WTC11 (cell line): ENCODE measurements around the gene CNDP1. TPM values are rescaled to one million over a fixed set of nuclear protein-coding genes. Genes with fewer than 3 reads are reported as not detected.

Experiments used
- ATAC-seq: fragments of 200-7000 bp; cut with Tn5 transposase; 2 replicates; pipeline ENCODE4 v1.10.0; 2021; ENCODE audit warnings: mild to moderate bottlenecking, moderate library complexity
- CTCF ChIA-PET: fragments of 300-600 bp; sonication (Branson Sonifier 250); formaldehyde crosslinking; loops from one replicate; lab custom pipeline; 2021; ENCODE audit warnings: antibody characterized with exemption; lab: Charles Lee
- POLR2A ChIA-PET: fragments of 350-600 bp; sonication (Branson Sonifier 250); formaldehyde crosslinking; loops from one replicate; lab custom pipeline; 2021; ENCODE audit warnings: antibody characterized with exemption; lab: Charles Lee
- DNase-seq: peaks from one replicate; pipeline ENCODE4 v3.0.0; 2021; ENCODE audit warnings: low spot score
- H3K27ac Mint-ChIP-seq: 2 replicates; pipeline ENCODE4 v1.8.0; 2021; ENCODE audit warnings: mixed read lengths
- H3K27me3 Mint-ChIP-seq: 2 replicates; pipeline ENCODE4 v1.8.0; 2021; ENCODE audit warnings: low read depth, mild to moderate bottlenecking, moderate library complexity, mixed read lengths
- H3K36me3 Mint-ChIP-seq: 2 replicates; pipeline ENCODE4 v1.8.0; 2021; ENCODE audit warnings: mixed read lengths
- H3K4me1 Mint-ChIP-seq: 2 replicates; pipeline ENCODE4 v1.8.0; 2022; ENCODE audit warnings: mixed read lengths
- H3K4me3 Mint-ChIP-seq: 2 replicates; pipeline ENCODE4 v1.8.0; 2021; ENCODE audit warnings: mild to moderate bottlenecking, moderate library complexity, mixed read lengths
- H3K9me3 Mint-ChIP-seq: 2 replicates; pipeline ENCODE4 v1.8.0; 2021; ENCODE audit warnings: mixed read lengths
- FOXP1 ChIP-seq: sonication (generic); formaldehyde crosslinking; IDR thresholded peaks from 2 replicates; pipeline ENCODE4 v1.8.0; 2022; ENCODE audit warnings: missing genetic modification reagents, mild to moderate bottlenecking, moderate library complexity, borderline replicate concordance
- GRHL2 ChIP-seq: fragments of 250-450 bp; sonication (Bioruptor Pico); IDR thresholded peaks from 2 replicates; pipeline ENCODE4 v1.8.0; 2022; ENCODE audit warnings: mild to moderate bottlenecking, moderate library complexity; ENCODE audit not compliant: insufficient replicate concordance, severe bottlenecking
- KAT7 ChIP-seq: sonication (generic); formaldehyde crosslinking; IDR thresholded peaks from 2 replicates; pipeline ENCODE4 v1.8.1; 2023; ENCODE audit warnings: missing genetic modification reagents, mild to moderate bottlenecking, borderline replicate concordance
- NFYB ChIP-seq: sonication (generic); formaldehyde crosslinking; conservative IDR thresholded peaks from 2 replicates; pipeline ENCODE4 v1.8.0; 2022; ENCODE audit warnings: low read depth, missing genetic modification reagents
- NR3C1 ChIP-seq: sonication (generic); formaldehyde crosslinking; conservative IDR thresholded peaks from 2 replicates; pipeline ENCODE4 v1.8.1; 2023; ENCODE audit warnings: low read depth, mild to moderate bottlenecking, missing genetic modification reagents
- RORB ChIP-seq: fragments of 250-450 bp; sonication (Bioruptor Pico); IDR thresholded peaks from 2 replicates; pipeline ENCODE4 v1.9.0; 2021; ENCODE audit warnings: mild to moderate bottlenecking
- SP1 ChIP-seq: sonication (generic); formaldehyde crosslinking; conservative IDR thresholded peaks from 2 replicates; pipeline ENCODE4 v1.8.1; 2022; ENCODE audit warnings: missing genetic modification reagents
- TP53 ChIP-seq: sonication (generic); formaldehyde crosslinking; IDR thresholded peaks from 2 replicates; pipeline ENCODE4 v1.8.1; 2023; ENCODE audit warnings: mild to moderate bottlenecking, missing genetic modification reagents
- ZNF121 ChIP-seq: sonication (generic); formaldehyde crosslinking; IDR thresholded peaks from 2 replicates; pipeline ENCODE4 v1.8.0; 2023; ENCODE audit warnings: missing genetic modification reagents
- ZNF317 ChIP-seq: sonication (generic); formaldehyde crosslinking; IDR thresholded peaks from 2 replicates; pipeline ENCODE4 v1.8.1; 2023; ENCODE audit warnings: low read depth, mild to moderate bottlenecking, moderate library complexity, missing genetic modification reagents, borderline replicate concordance
- total RNA-seq: library from RNA; stranded (reverse); gene quantifications from 3 replicates; pipeline ENCODE4 v1.2.3, GENCODE V29; 2021
- TF ChIP-seq, protein P1 (sequence below): fragments of 250-450 bp; sonication (Bioruptor Pico); IDR thresholded peaks from 2 replicates; pipeline ENCODE4 v1.9.0; 2021; ENCODE audit warnings: moderate library complexity, mild to moderate bottlenecking, inconsistent platforms, borderline replicate concordance
- TF ChIP-seq, protein P2 (sequence below): sonication (generic); formaldehyde crosslinking; conservative IDR thresholded peaks from 2 replicates; pipeline ENCODE4 v1.8.1; 2022; ENCODE audit warnings: mild to moderate bottlenecking, missing genetic modification reagents
- TF ChIP-seq, protein P3 (sequence below): sonication (generic); formaldehyde crosslinking; IDR thresholded peaks from 2 replicates; pipeline ENCODE4 v1.8.0; 2022; ENCODE audit warnings: mild to moderate bottlenecking, missing genetic modification reagents
- TF ChIP-seq, protein P4 (sequence below): sonication (generic); formaldehyde crosslinking; IDR thresholded peaks from 2 replicates; pipeline ENCODE4 v1.8.1; 2022; ENCODE audit warnings: low read depth, missing genetic modification reagents, borderline replicate concordance
- TF ChIP-seq, protein P5 (sequence below): sonication (generic); formaldehyde crosslinking; IDR thresholded peaks from 2 replicates; pipeline ENCODE4 v1.8.0; 2022; ENCODE audit warnings: mild to moderate bottlenecking, missing genetic modification reagents

CNDP1 gene
- total RNA-seq, 1 experiment from 2014 or later = 0.28 TPM

DNA sequence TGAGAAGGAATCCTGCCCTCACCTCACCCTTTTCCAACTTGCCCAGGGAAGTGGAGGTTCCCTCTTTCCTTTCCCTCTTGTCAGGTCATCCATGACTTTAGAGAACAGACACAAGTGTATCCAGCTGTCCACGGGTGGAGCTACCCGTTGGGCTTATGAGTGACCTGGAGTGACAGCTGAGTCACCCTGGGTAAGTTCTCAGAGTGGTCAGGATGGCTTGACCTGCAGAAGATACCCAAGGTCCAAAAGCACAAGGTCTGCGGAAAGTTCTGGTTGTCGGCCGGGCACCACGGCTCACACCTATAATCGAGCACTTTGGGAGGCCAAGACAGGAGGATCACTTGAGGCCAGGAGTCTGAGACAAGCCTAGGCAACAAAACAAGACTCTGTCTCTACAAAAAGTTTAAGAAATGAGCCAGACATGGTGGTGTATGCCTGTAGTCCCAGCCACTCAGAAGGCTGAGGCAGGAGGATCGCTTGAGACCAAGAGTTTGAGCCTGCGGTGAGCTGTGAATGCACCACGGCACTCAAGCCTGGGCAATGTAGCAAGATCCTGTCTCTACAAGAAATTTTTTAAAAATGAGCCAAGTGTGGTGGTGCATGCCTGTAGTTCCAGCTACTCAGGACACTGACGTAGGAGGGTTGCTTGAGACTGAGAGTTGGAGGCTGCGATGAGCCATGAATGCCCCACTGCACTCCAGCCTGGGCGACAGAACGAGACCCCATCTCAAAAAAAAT, 14.0 kb upstream of the CNDP1 start:
- ATAC-seq = no peak
- TF ChIP-seq ZNF317 (CRISPR knock-in tag) (no peak), ZNF121 (CRISPR knock-in tag) (peak; percentile 53; the same call in 1 of the 2 replicates)
- TF ChIP-seq, all 79 proteins: peak for 1
- H3K4me1 Mint-ChIP-seq = 0 out of 2 replicates have a peak, but pooled peaks cover 2% of the 10 kb centered on the region
- ChIA-PET POLR2A (no interaction called here), CTCF (no interaction called here)
- no peaks in the 10 kb centered on the region; the same call in 1 of the 2 replicates for H3K27me3 Mint-ChIP-seq
- H3K27ac Mint-ChIP-seq = no peak overlapping the region
- H3K9me3 Mint-ChIP-seq = peaks cover 27% of the 10 kb centered on the region
- peaks cover 73% of the 10 kb centered on the region for H3K36me3 Mint-ChIP-seq
- no peak for DNase-seq
- H3K4me3 Mint-ChIP-seq = no peak overlapping the region

DNA sequence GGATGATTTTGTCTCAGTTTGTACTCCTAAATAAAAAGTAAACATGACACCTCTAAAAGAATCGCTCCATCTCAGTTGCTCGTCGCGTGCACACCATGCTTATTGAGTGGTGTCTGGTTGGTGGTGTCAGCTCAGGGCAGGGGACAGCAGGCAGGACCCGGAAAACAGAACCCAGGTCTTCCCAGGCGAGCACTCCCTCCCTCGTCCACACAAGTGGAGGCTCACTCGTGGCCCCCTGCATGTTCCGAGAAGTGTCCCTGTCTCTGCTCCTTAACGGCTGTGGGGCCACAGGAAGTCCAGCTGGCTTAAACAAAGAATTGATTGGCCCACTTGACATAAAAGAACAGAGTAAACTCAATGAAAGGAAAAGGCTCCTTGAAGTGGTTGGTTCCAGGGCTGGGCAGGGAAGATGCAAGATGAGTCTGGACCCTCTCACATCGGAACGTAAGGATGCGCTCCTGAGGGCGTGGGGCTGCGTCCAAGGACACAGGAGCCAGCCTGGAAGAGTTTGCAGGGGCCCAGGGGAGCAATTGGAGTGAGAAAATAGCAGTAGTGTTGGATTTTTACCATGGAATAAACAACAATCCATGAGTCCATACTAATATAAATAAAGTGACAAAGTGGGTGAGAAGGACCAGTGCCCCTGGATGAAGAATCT, 13.1 kb upstream of the CNDP1 start:
- H3K9me3 Mint-ChIP-seq = peaks cover 30% of the 10 kb centered on the region
- peaks cover 68% of the 10 kb centered on the region for H3K36me3 Mint-ChIP-seq
- no peak for ATAC-seq
- 0 out of 2 replicates have a peak, but pooled peaks cover 2% of the 10 kb centered on the region for H3K4me1 Mint-ChIP-seq
- H3K27ac Mint-ChIP-seq = no peak overlapping the region
- H3K4me3 Mint-ChIP-seq = no peak overlapping the region
- no peak for TF ChIP-seq SP1 (CRISPR knock-in tag)
- no peak for TF ChIP-seq TP53 (CRISPR knock-in tag)
- no peak for TF ChIP-seq RORB (CRISPR knock-in tag)
- TF ChIP-seq NFYB (CRISPR knock-in tag) = no peak
- TF ChIP-seq, protein P1, sequence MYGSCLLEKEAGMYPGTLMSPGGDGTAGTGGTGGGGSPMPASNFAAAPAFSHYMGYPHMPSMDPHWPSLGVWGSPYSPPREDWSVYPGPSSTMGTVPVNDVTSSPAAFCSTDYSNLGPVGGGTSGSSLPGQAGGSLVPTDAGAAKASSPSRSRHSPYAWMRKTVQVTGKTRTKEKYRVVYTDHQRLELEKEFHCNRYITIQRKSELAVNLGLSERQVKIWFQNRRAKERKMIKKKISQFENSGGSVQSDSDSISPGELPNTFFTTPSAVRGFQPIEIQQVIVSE (CRISPR knock-in tag) = no peak
- TF ChIP-seq, all 79 proteins: peak for 0
- no peak for DNase-seq
- ChIA-PET CTCF (interaction anchor here (2.6 kb wide), 1 partner anchor 31 kb away, joined by 8 read pairs; no protein-coding TSS in a partner anchor), POLR2A (no interaction called here)
- H3K27me3 Mint-ChIP-seq = no peaks in the 10 kb centered on the region; the same call in 1 of the 2 replicates

DNA sequence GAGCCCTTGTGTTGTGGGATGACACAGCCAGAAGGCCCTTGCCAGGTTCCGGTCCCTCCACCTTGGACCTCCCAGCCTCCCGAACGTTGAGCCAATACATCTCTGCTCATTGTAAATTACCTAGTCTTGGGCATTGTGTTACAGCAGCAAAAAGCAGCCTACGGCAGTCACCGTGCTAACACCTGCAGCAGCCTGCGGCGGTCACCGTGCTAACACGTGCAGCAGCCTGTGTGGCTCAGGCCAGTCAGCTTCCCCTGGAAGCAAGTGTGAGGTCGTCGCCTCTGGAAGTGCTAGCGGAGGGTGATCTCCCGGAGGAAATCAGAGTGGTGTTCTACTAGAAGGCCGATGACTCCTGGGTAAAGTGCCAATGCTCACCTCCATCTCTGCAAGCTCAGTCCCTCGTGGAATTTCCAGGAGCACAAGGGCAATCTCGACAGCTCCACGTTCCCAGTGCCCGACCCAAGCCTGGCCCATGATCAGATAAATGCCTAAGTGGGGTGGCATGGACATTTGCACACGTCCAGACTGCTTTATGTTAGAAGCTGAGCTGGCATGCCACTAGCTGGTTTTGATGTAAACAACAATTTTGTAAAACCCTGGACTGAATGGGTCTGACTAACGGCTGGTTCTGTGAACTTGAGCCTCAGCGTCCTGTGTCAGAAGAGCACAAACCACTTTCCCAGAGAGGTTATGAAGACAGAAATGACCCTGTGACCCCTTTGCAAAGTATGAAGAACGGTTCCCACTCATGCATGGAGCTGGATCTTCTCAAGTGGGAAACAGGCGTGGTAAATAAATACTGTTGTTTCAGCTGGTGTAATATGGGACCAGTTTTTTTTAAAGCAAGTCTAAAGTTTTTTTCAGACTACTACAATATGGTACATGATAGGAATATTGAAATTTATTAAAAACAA, 11.4 kb upstream of the CNDP1 start:
- CTCF ChIA-PET = interaction anchor here (2.6 kb wide), 1 partner anchor 29 kb away, joined by 8 read pairs; no protein-coding TSS in a partner anchor
- Mint-ChIP-seq H3K27ac (no peak overlapping the region), H3K4me3 (no peak overlapping the region), H3K36me3 (peaks cover 55% of the 10 kb centered on the region), H3K9me3 (peaks cover 30% of the 10 kb centered on the region), H3K4me1 (0 out of 2 replicates have a peak, but pooled peaks cover 2% of the 10 kb centered on the region)
- ATAC-seq = peak; percentile 40
- TF ChIP-seq, protein P2, sequence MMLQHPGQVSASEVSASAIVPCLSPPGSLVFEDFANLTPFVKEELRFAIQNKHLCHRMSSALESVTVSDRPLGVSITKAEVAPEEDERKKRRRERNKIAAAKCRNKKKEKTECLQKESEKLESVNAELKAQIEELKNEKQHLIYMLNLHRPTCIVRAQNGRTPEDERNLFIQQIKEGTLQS (CRISPR knock-in tag) = no peak
- 0 out of 2 replicates have a peak, but pooled peaks have one; percentile 28 for TF ChIP-seq FOXP1 (CRISPR knock-in tag)
- TF ChIP-seq, protein P3, sequence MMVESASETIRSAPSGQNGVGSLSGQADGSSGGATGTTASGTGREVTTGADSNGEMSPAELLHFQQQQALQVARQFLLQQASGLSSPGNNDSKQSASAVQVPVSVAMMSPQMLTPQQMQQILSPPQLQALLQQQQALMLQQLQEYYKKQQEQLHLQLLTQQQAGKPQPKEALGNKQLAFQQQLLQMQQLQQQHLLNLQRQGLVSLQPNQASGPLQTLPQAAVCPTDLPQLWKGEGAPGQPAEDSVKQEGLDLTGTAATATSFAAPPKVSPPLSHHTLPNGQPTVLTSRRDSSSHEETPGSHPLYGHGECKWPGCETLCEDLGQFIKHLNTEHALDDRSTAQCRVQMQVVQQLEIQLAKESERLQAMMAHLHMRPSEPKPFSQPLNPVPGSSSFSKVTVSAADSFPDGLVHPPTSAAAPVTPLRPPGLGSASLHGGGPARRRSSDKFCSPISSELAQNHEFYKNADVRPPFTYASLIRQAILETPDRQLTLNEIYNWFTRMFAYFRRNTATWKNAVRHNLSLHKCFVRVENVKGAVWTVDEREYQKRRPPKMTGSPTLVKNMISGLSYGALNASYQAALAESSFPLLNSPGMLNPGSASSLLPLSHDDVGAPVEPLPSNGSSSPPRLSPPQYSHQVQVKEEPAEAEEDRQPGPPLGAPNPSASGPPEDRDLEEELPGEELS (CRISPR knock-in tag) = 0 out of 2 replicates have a peak, but pooled peaks have one; percentile 19
- TF ChIP-seq, all 79 proteins: peak for 2
- no peak for DNase-seq
- no peaks in the 10 kb centered on the region; the same call in 1 of the 2 replicates for H3K27me3 Mint-ChIP-seq
- POLR2A ChIA-PET = no interaction called here

DNA sequence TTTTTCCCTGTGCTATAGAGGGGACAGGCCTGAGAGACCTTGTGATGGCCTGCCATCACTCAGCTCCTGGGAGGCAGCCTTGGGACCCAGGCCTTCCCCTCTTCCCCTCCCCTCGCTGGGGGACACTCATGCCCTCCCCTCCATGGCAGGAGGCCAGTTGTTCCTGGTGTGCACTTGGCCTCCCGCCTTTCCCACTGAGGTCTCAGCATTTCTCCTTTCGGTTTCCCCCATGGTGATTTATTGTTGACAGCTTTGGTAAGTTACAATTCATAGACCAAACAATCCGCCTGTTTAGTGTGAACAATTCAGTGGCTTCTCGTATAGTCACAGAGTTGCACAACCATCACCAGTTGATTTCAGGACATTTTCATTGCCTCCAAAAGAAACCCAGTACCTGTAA, 10.2 kb upstream of the CNDP1 start:
- no peak for DNase-seq
- peaks cover 44% of the 10 kb centered on the region for H3K36me3 Mint-ChIP-seq
- CTCF ChIA-PET = interaction anchor here (0.7 kb wide), 1 partner anchor 14 kb away, joined by 3 read pairs; no protein-coding TSS in a partner anchor
- H3K27ac Mint-ChIP-seq = no peak overlapping the region
- peaks cover 30% of the 10 kb centered on the region for H3K9me3 Mint-ChIP-seq
- 0 out of 2 replicates have a peak, but pooled peaks cover 2% of the 10 kb centered on the region for H3K4me1 Mint-ChIP-seq
- H3K27me3 Mint-ChIP-seq = no peaks in the 10 kb centered on the region; the same call in 1 of the 2 replicates
- H3K4me3 Mint-ChIP-seq = no peak overlapping the region
- POLR2A ChIA-PET = no interaction called here
- no peak for ATAC-seq
- TF ChIP-seq, protein P4, sequence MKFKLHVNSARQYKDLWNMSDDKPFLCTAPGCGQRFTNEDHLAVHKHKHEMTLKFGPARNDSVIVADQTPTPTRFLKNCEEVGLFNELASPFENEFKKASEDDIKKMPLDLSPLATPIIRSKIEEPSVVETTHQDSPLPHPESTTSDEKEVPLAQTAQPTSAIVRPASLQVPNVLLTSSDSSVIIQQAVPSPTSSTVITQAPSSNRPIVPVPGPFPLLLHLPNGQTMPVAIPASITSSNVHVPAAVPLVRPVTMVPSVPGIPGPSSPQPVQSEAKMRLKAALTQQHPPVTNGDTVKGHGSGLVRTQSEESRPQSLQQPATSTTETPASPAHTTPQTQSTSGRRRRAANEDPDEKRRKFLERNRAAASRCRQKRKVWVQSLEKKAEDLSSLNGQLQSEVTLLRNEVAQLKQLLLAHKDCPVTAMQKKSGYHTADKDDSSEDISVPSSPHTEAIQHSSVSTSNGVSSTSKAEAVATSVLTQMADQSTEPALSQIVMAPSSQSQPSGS = no peak
- no peak for TF ChIP-seq NFYB (CRISPR knock-in tag)
- no peak for TF ChIP-seq KAT7 (CRISPR knock-in tag)
- TF ChIP-seq NR3C1 (CRISPR knock-in tag) = no peak
- TF ChIP-seq GRHL2 (CRISPR knock-in tag) = no peak
- TF ChIP-seq, protein P5, sequence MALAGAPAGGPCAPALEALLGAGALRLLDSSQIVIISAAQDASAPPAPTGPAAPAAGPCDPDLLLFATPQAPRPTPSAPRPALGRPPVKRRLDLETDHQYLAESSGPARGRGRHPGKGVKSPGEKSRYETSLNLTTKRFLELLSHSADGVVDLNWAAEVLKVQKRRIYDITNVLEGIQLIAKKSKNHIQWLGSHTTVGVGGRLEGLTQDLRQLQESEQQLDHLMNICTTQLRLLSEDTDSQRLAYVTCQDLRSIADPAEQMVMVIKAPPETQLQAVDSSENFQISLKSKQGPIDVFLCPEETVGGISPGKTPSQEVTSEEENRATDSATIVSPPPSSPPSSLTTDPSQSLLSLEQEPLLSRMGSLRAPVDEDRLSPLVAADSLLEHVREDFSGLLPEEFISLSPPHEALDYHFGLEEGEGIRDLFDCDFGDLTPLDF (CRISPR knock-in tag) = no peak
